Right renal pelvis (tissue), 4 donors: ENCODE results near the gene CEP126. TPM values are rescaled to one million over a fixed set of nuclear protein-coding genes. Genes with fewer than 3 reads are reported as not detected.

Experiments
- DNase-seq, 4 donors: peaks; one replicate each; pipeline ENCODE4 v3.0.0-alpha.2; 2013; ENCODE audit warnings: low read depth in 4 of 4, low spot score in 3 of 4, missing footprints in 1 of 4
- polyA plus RNA-seq, 4 donors: library from polyadenylated mRNA; unstranded; fragments of 120-200 nt; gene quantifications; one replicate each; pipeline ENCODE4 v1.2.1, GENCODE V29; 2013; ENCODE audit not compliant: insufficient read length in 4 of 4

The CEP126 gene
- polyA plus RNA-seq, 4 donors, result 3.7 to 5.2 (median 3.9) TPM

DNA sequence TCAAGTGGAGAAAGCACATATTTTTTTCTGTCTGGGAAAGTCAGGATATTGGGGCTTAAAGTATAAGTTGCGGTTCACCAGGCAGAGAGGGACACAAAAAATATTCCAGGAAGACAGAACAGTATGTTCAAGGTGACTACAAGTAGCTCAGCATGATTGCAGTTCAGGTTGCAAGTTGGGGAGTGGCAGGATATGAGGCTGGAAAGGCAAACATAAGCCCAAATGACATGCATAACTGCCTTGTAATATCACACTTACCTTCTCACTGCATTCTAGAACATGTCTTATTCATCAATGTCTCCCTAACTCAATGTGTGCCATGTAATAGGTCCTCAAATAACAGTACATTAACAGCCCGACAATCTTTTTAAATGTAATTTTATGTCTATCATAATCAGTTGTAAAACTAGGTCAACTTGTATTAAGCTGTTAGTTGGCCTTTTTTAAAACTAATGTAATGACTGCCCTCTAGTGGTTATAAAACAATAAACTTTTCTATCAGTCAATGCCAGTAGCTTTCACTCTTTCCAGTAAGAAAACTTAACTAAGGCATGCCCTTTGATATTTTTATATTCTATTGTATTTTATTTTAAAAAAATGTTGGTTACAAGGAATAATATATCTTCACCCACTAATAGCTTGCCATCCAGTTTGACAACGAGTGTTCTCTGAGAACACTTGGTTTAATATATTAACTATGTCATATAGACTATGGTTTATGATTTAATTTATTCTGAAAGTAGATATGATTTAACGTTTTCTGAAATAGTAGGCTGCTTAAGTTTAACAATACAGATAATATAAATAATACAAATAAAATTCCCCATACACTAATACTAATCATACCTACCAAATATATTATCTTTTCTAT is 93.0 kb downstream of the CEP126 start:
- peak; percentile 15 to 41 (median 30) for DNase-seq

DNA sequence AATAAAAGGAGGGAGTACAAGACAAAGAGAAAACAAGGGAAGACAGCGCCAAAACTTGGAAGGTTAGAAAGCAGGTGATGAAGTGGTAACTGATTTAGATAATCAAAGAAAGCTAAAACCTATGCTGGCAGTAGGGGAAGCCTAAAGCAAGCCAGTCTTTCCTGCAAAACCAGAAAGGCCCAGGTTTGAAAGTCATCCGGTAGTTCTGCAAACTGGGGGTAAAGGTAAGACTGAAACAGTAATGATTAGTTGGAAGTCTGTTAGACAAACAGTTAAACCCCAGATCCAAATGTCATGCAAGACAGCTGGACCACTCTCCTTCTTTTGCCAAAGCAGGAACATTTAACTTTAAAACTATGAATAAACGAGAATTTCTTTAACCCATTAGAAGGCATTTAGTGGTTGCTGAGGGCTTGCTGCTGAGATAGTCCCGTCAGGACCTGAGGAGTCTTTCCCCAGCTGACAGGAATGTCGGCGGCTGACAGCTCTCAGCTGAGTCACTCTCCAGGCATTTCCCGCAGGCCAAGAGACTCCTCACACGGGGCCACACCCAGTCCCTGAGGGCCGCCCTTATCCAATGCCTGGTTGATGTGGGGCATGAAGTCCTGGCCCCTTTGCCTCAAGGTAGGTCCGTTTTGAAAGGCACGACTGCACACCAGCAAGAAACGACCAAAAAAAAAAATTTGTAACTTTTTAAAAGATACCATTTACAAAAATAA is 96.1 kb downstream of the CEP126 start:
- peak in 1 of 4 donors; percentile 5 for DNase-seq

DNA sequence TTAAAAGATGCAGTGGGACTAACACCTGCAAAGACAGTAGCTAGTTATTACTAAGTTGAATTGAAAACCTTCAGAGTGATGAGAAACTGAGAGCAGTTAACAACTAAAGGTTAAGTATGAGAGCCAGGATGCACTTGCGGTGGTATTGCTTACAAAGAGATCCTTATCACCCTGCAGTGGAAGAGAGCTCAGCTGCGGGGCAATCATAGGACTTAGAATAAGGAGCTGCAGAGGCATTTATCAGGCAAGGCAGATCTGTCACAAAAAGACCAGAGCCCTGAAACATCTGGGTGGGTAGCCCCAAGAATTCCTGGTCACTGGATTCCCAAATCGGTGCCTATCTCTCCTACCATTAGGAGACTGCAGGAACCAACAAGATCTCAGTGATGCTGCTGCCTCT is 98.1 kb downstream of the CEP126 start:
- no peak for DNase-seq

DNA sequence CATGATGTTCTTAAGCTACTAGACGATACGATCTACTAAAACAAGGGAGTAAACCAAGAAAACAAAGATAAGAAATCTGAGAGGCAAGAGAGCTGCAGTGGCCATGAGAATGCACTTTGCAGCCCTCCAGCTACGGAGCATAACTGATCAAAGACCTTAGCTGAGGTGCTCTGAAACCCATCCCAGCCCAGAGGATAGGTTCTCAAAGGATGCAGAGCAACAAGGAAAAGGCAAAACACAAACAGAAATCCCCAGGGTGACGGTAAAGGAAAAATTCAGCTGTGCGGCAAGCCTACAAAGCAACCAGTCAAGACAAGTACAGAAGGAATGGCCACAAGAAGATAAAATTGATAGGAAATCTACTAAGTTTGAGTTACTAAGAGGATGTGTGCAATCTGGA is 99.9 kb downstream of the CEP126 start:
- DNase-seq, result no peak

DNA sequence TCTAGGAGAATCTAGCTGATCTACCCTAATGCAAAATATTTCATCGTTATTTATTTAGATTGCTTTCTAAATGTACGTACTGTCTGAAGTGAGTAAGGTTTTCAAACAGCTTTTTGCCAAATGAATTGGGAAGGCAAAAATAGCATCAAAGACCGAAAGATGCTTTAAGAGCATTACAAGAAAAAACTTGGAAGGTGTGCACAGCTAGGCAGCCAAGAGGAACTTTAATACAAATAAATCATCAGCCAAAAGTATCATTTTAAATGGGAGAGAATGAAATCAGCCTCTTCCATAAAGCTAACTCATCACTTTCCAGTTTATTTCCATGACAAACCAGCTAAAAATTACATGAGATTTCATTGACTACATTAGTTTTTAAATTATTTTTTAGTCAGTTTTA is 102.2 kb downstream of the CEP126 start:
- DNase-seq, result no peak

DNA sequence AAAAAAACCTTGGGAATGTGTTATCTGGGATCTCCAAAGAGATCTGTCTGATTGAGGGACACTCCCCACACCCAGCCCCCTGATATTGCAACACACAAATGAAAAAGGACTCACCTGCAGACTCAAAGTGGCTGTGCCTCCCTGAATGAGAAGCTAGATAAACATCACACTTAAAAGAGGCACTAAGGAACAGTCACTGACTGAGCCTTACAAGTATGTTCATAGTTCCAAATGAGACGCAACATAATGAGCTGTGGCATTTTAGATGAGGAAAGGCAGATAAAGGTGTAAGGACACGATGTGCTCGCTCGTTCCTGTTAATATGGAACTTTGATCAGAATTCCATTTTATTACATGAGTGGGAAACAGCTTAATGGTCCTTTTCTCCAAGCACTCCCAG is 111.4 kb downstream of the CEP126 start:
- DNase-seq, result no peak

DNA sequence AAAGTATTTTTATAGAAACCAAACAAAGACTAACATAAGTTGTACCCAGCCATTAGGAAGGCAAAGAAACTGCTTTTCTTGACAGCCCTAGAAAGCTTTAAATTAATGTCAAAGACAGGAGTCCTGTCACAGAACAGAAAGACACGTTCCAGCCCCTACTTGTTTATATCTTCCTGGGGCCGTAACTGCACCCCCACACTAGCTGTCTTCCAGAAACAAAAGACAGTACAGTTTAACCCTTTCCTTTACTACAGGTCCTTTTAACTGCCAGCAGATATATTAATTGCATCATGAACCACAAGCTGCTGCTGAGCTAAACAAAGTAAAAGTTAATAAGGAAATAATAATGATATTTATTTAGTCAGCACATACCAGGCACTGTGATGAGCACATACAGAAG is 112.1 kb downstream of the CEP126 start:
- no peak for DNase-seq

DNA sequence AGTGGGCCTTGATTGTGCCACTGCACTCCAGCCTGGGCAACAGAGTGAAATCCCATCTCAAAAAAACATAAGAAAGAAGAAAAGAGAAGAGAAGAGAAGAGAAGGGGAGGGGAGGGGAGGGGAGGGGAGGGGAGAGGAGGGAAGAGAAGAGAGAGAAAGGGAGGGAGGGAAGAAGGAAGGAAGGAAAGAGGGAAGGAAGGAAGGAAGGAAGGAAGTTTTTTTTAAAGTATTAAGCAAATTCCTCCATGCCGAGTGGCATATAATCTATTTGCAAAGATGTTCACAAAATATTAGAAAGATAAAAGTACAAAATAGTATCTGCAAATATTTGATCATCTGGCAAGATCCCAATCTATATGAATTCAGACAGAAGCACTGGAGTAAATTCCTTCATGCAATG is 121.9 kb downstream of the CEP126 start:
- no peak for DNase-seq

DNA sequence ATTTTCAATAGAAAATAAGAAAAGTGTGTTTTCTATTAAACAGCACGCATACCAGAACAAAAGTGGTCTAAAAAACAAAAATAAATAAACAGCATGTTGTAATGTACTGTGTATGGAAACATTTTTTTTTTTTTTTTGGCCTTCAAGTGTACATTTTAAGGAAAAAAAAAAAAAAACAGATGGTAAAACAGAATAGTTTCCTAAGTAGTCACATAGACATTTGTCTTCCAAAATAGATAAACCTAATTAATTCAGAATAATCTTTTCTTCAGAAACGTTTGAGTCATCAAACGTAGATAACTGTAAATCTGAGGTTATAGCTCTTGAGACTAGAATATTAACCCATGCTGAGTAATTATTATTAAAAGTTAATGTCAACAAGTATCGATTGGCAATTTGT is 132.0 kb downstream of the CEP126 start:
- peak in 1 of 4 donors; percentile 3 for DNase-seq

DNA sequence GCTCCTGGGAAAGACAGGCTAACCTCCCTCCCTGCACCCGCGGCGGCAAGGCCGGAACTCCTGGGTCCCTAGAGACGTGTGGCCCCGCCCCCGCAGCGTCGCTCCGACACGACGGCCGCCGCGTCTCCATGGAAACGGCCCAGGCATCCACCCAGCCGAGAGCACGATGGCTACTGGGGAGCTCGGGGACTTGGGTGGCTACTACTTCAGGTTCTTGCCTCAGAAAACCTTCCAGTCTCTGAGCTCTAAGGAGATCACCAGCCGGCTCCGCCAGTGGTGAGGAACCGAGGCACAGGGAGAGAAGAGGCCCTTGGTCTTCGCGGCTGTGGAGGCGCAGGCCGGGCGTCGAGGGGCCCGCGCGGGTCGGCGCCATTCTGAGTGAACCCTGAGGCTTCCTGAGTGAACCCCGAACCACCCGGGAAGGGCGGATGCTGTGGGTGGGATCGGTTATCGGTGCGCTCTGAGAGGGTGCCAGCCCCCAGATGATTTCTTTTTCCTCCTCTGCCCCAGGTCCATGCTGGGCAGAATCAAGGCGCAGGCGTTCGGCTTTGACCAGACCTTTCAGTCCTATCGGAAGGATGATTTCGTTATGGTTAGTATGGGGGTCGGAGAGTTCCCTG is 132.6 kb downstream of the CEP126 start, which contains the start of gene CFAP300:
TSS of gene CFAP300 (plus strand) at position 133 of the 620 bp plus-strand sequence. CDS start at position 167, 34 bp downstream.
- peak; percentile 40 to 64 (median 48) for DNase-seq

Other genes starting within 250 kb of the CEP126 start
- under 1 TPM in 1 of 4 donors, not detected in 3; 0.05 TPM for gene ANGPTL5, start 1.5 kb downstream of the CEP126 start, polyA plus RNA-seq
- gene CFAP300, start 132.4 kb downstream of the CEP126 start, polyA plus RNA-seq, result 1 to 10 TPM; 5.4 to 7.0 (median 6.2) TPM
- gene YAP1, start 195.4 kb downstream of the CEP126 start, polyA plus RNA-seq, result 100 to 1,000 TPM; 176 to 207 (median 200) TPM